Naive B cell (primary cell): ENCODE results near the gene PPP1R14C. TPM values are rescaled to one million over a fixed set of nuclear protein-coding genes. Genes with fewer than 3 reads are reported as not detected.

Experiments
- ATAC-seq, 2 donors: fragments of 150-1000 bp; cut with Tn5 transposase; 2 replicates each; pipeline ENCODE4 v1.10.0; 2021; ENCODE audit warnings: low read depth in 2 of 2, mild to moderate bottlenecking in 2 of 2, moderate library complexity in 2 of 2
- DNase-seq: peaks from one replicate; pipeline ENCODE4 v3.0.0; 2022
- H3K27ac Mint-ChIP-seq, 6 donors: one replicate each; pipeline ENCODE4 v1.8.0; 2020 to 2022; ENCODE audit warnings: mild to moderate bottlenecking in 6 of 6, mixed read lengths in 6 of 6, moderate library complexity in 5 of 6, inconsistent platforms in 2 of 6
- H3K27me3 Mint-ChIP-seq, 3 donors: one replicate each; pipeline ENCODE4 v1.8.0; 2021 to 2022; ENCODE audit warnings: mixed read lengths in 3 of 3, mild to moderate bottlenecking in 1 of 3
- H3K36me3 Mint-ChIP-seq, 2 donors: one replicate each; pipeline ENCODE4 v1.8.0; 2020 to 2022; ENCODE audit warnings: mixed read lengths in 2 of 2, inconsistent platforms in 1 of 2, mild to moderate bottlenecking in 1 of 2
- H3K4me1 Mint-ChIP-seq, 3 donors: one replicate each; pipeline ENCODE4 v1.8.0; 2020 to 2022; ENCODE audit warnings: mixed read lengths in 3 of 3, inconsistent platforms in 1 of 3, mild to moderate bottlenecking in 1 of 3, moderate library complexity in 1 of 3
- H3K4me3 Mint-ChIP-seq, 8 donors: one replicate each; pipeline ENCODE4 v1.8.0; 2020 to 2022; ENCODE audit warnings: mild to moderate bottlenecking in 8 of 8, mixed read lengths in 8 of 8, moderate library complexity in 8 of 8, inconsistent platforms in 2 of 8
- H3K9me3 Mint-ChIP-seq, 7 donors: one replicate each; pipeline ENCODE4 v1.8.0; 2020 to 2022; ENCODE audit warnings: mixed read lengths in 7 of 7, mild to moderate bottlenecking in 5 of 7, inconsistent platforms in 2 of 7, moderate library complexity in 1 of 7
- polyA plus RNA-seq, 6 donors: library from polyadenylated mRNA; unstranded; fragments of 300-500 nt; fragmentation: Illumina TruSeq; gene quantifications; one replicate each; pipeline ENCODE4 v1.2.3, GENCODE V29; 2021; ENCODE audit warnings: low read depth in 6 of 6

The PPP1R14C gene
- polyA plus RNA-seq, 6 donors from 2014 or later, result 0.22 TPM; not detected in 5

- Mint-ChIP-seq H3K9me3 (peaks cover 0 to 6% (median 2%) of the 10 kb centered on the region in 7 donors), H3K27ac (peak overlapping the region in 2 of 6 donors; percentile 4 to 18), H3K4me3 (no peak overlapping the region), H3K27me3 (peaks cover 51 to 61% (median 57%) of the 10 kb centered on the region in 3 donors), H3K4me1 (peaks cover 0 to 4% (median 0%) of the 10 kb centered on the region in 3 donors), H3K36me3 (no peaks in the 10 kb centered on the region)
- DNase-seq (no peak), ATAC-seq (no peak)
Measured at GRCh38 chr6:150271501-150272263, 128.8 kb downstream of the PPP1R14C start.

GRCh38 chr6:150272264-150272975, 129.6 kb downstream of the PPP1R14C start:
- DNase-seq (no peak), ATAC-seq (no peak)
- peaks cover 0 to 4% (median 0%) of the 10 kb centered on the region in 3 donors for H3K4me1 Mint-ChIP-seq
- no peaks in the 10 kb centered on the region for H3K36me3 Mint-ChIP-seq
- H3K9me3 Mint-ChIP-seq, result peaks cover 0 to 6% (median 2%) of the 10 kb centered on the region in 7 donors
- peak overlapping the region in 1 of 6 donors; percentile 4 for H3K27ac Mint-ChIP-seq
- H3K4me3 Mint-ChIP-seq, result no peak overlapping the region
- peaks cover 50 to 69% (median 55%) of the 10 kb centered on the region in 3 donors for H3K27me3 Mint-ChIP-seq

- ATAC-seq (no peak), DNase-seq (no peak)
- Mint-ChIP-seq H3K36me3 (no peaks in the 10 kb centered on the region), H3K9me3 (peaks cover 0 to 6% (median 2%) of the 10 kb centered on the region in 7 donors), H3K4me3 (no peak overlapping the region), H3K27me3 (peaks cover 50 to 64% (median 51%) of the 10 kb centered on the region in 3 donors), H3K4me1 (peaks cover 0 to 4% (median 0%) of the 10 kb centered on the region in 3 donors), H3K27ac (no peak overlapping the region)
Measured at GRCh38 chr6:150272976-150273315, 130.1 kb downstream of the PPP1R14C start.

- DNase-seq (no peak), ATAC-seq (no peak)
- Mint-ChIP-seq H3K9me3 (peaks cover 0 to 6% (median 2%) of the 10 kb centered on the region in 7 donors), H3K4me3 (peak overlapping the region in 1 of 8 donors; percentile 35), H3K4me1 (peaks cover 0 to 4% (median 3%) of the 10 kb centered on the region in 3 donors), H3K36me3 (no peaks in the 10 kb centered on the region), H3K27ac (no peak overlapping the region), H3K27me3 (peaks cover 47 to 62% (median 50%) of the 10 kb centered on the region in 3 donors)
Measured at GRCh38 chr6:150273457-150274309, 130.8 kb downstream of the PPP1R14C start.

- H3K27ac Mint-ChIP-seq, result peak overlapping the region in 1 of 6 donors; percentile 39
- H3K4me1 Mint-ChIP-seq, result peaks cover 5 to 12% (median 9%) of the 10 kb centered on the region in 3 donors
- H3K4me3 Mint-ChIP-seq, result no peak overlapping the region
- H3K9me3 Mint-ChIP-seq, result no peaks in the 10 kb centered on the region
- DNase-seq (no peak), ATAC-seq (no peak)
- H3K36me3 Mint-ChIP-seq, result no peaks in the 10 kb centered on the region
- H3K27me3 Mint-ChIP-seq, result peaks cover 53 to 64% (median 55%) of the 10 kb centered on the region in 3 donors
Measured at GRCh38 chr6:150275489-150275888, 132.6 kb downstream of the PPP1R14C start.

GRCh38 chr6:150276168-150276936, 133.5 kb downstream of the PPP1R14C start:
- no peaks in the 10 kb centered on the region for H3K36me3 Mint-ChIP-seq
- DNase-seq, result no peak

GRCh38 chr6:150276937-150277742, 134.3 kb downstream of the PPP1R14C start:
- ATAC-seq (no peak), DNase-seq (no peak)
- H3K27me3 Mint-ChIP-seq, result peaks cover 61 to 72% (median 64%) of the 10 kb centered on the region in 3 donors
- H3K9me3 Mint-ChIP-seq, result peaks cover 0 to 3% (median 2%) of the 10 kb centered on the region in 7 donors
- H3K27ac Mint-ChIP-seq, result no peak overlapping the region
- H3K4me3 Mint-ChIP-seq, result no peak overlapping the region
- peaks cover 0 to 2% of the 10 kb centered on the region in 2 donors for H3K36me3 Mint-ChIP-seq
- peaks cover 5 to 12% (median 5%) of the 10 kb centered on the region in 3 donors for H3K4me1 Mint-ChIP-seq

More at GRCh38 chr6:150276168-150276936, 133.5 kb downstream of the PPP1R14C start:
- Mint-ChIP-seq H3K27ac (no peak overlapping the region), H3K4me1 (peaks cover 5 to 12% (median 9%) of the 10 kb centered on the region in 3 donors), H3K4me3 (no peak overlapping the region), H3K9me3 (peaks cover 0 to 3% (median 0%) of the 10 kb centered on the region in 7 donors), H3K27me3 (peaks cover 60 to 70% (median 62%) of the 10 kb centered on the region in 3 donors)
- no peak for ATAC-seq

GRCh38 chr6:150279533-150279932, 136.7 kb downstream of the PPP1R14C start:
- no peak overlapping the region for H3K4me3 Mint-ChIP-seq
- peaks cover 0 to 8% of the 10 kb centered on the region in 2 donors for H3K36me3 Mint-ChIP-seq
- H3K4me1 Mint-ChIP-seq, result peaks cover 5 to 12% (median 5%) of the 10 kb centered on the region in 3 donors
- ATAC-seq (no peak), DNase-seq (no peak)
- no peak overlapping the region for H3K27ac Mint-ChIP-seq
- H3K9me3 Mint-ChIP-seq, result peaks cover 0 to 6% (median 2%) of the 10 kb centered on the region in 7 donors
- peaks cover 64 to 74% (median 68%) of the 10 kb centered on the region in 3 donors for H3K27me3 Mint-ChIP-seq

- H3K9me3 Mint-ChIP-seq, result peaks cover 0 to 6% (median 2%) of the 10 kb centered on the region in 7 donors
- peaks cover 5 to 12% (median 5%) of the 10 kb centered on the region in 3 donors for H3K4me1 Mint-ChIP-seq
- DNase-seq, result no peak
- no peak overlapping the region for H3K4me3 Mint-ChIP-seq
- peaks cover 0 to 9% of the 10 kb centered on the region in 2 donors for H3K36me3 Mint-ChIP-seq
- peaks cover 64 to 77% (median 72%) of the 10 kb centered on the region in 3 donors for H3K27me3 Mint-ChIP-seq
- ATAC-seq, result no peak
- no peak overlapping the region for H3K27ac Mint-ChIP-seq
Measured at GRCh38 chr6:150280703-150281102, 137.9 kb downstream of the PPP1R14C start.

GRCh38 chr6:150281767-150282166, 138.9 kb downstream of the PPP1R14C start:
- Mint-ChIP-seq H3K4me3 (no peak overlapping the region), H3K27me3 (peaks cover 61 to 78% (median 74%) of the 10 kb centered on the region in 3 donors), H3K36me3 (peaks cover 0 to 15% of the 10 kb centered on the region in 2 donors), H3K9me3 (peaks cover 0 to 8% (median 4%) of the 10 kb centered on the region in 7 donors), H3K27ac (no peak overlapping the region), H3K4me1 (peaks cover 5 to 12% (median 5%) of the 10 kb centered on the region in 3 donors)
- no peak for ATAC-seq
- no peak for DNase-seq

GRCh38 chr6:150282806-150283205, 140.0 kb downstream of the PPP1R14C start:
- Mint-ChIP-seq H3K9me3 (peaks cover 0 to 9% (median 4%) of the 10 kb centered on the region in 7 donors), H3K27me3 (peaks cover 64 to 74% (median 73%) of the 10 kb centered on the region in 3 donors), H3K27ac (no peak overlapping the region), H3K4me3 (peak overlapping the region in 1 of 8 donors; percentile 10), H3K36me3 (peaks cover 0 to 15% of the 10 kb centered on the region in 2 donors), H3K4me1 (peaks cover 5 to 12% (median 5%) of the 10 kb centered on the region in 3 donors)
- DNase-seq (no peak), ATAC-seq (no peak)
